Measurements from ENCODE around the gene GM2A.
A peak's percentile ranks its signal among the peaks of the same experiment; 100 is the strongest.

The GM2A gene

GRCh38 chr5:151252762-151253604, at the start of gene GM2A:
Gene GM2A, plus strand, starts transcription at chr5:151253185. Its CDS starts 32 bp downstream, at chr5:151253217.
- Histone ChIP-seq H3K36me3 (ENCODE audit: control insufficient read depth, insufficient read depth, low read length) (no peaks in the 10 kb centered on the region), H3K9ac (ENCODE audit: low read length) (peak within 1 kb of the TSS; percentile 68), H3K4me1 (ENCODE audit: control insufficient read depth, insufficient read depth, low read length) (peaks cover 9% of the 10 kb centered on the region)

GRCh38 chr5:151204051-151204450, 48.9 kb upstream of the GM2A start:
- no peak overlapping the region for H3K9ac ChIP-seq (ENCODE audit: low read length)
- no peak overlapping the region for H3K4me3 ChIP-seq (ENCODE audit: low read length)
- H3K9me3 ChIP-seq (ENCODE audit: control insufficient read depth, low read length) = no peaks in the 10 kb centered on the region
- H3K36me3 ChIP-seq (ENCODE audit: control insufficient read depth, insufficient read depth, low read length) = no peaks in the 10 kb centered on the region
- H3K4me1 ChIP-seq (ENCODE audit: control insufficient read depth, insufficient read depth, low read length) = no peaks in the 10 kb centered on the region
- H3K27me3 ChIP-seq (ENCODE audit: control insufficient read depth, insufficient read depth, low read length) = no peaks in the 10 kb centered on the region

More at GRCh38 chr5:151252762-151253604, at the start of gene GM2A:
- Histone ChIP-seq H3K9me3 (ENCODE audit: control insufficient read depth, low read length) (no peaks in the 10 kb centered on the region), H3K27me3 (ENCODE audit: control insufficient read depth, insufficient read depth, low read length) (no peaks in the 10 kb centered on the region), H3K4me3 (ENCODE audit: low read length) (peak within 1 kb of the TSS; percentile 90)

GRCh38 chr5:151205411-151205810, 47.6 kb upstream of the GM2A start:
- H3K9me3 ChIP-seq (ENCODE audit: control insufficient read depth, low read length) = no peaks in the 10 kb centered on the region
- no peaks in the 10 kb centered on the region for H3K4me1 ChIP-seq (ENCODE audit: control insufficient read depth, insufficient read depth, low read length)
- no peaks in the 10 kb centered on the region for H3K27me3 ChIP-seq (ENCODE audit: control insufficient read depth, insufficient read depth, low read length)
- no peak overlapping the region for H3K9ac ChIP-seq (ENCODE audit: low read length)
- no peak overlapping the region for H3K4me3 ChIP-seq (ENCODE audit: low read length)
- no peaks in the 10 kb centered on the region for H3K36me3 ChIP-seq (ENCODE audit: control insufficient read depth, insufficient read depth, low read length)

GRCh38 chr5:151208481-151208914, 44.5 kb upstream of the GM2A start:
- no peaks in the 10 kb centered on the region for H3K4me1 ChIP-seq (ENCODE audit: control insufficient read depth, insufficient read depth, low read length)
- no peaks in the 10 kb centered on the region for H3K27me3 ChIP-seq (ENCODE audit: control insufficient read depth, insufficient read depth, low read length)
- no peaks in the 10 kb centered on the region for H3K36me3 ChIP-seq (ENCODE audit: control insufficient read depth, insufficient read depth, low read length)
- no peak overlapping the region for H3K9ac ChIP-seq (ENCODE audit: low read length)
- no peaks in the 10 kb centered on the region for H3K9me3 ChIP-seq (ENCODE audit: control insufficient read depth, low read length)
- H3K4me3 ChIP-seq (ENCODE audit: low read length) = no peak overlapping the region

GRCh38 chr5:151212406-151212798, 40.6 kb upstream of the GM2A start:
- H3K36me3 ChIP-seq (ENCODE audit: control insufficient read depth, insufficient read depth, low read length) = no peaks in the 10 kb centered on the region
- peaks cover 7% of the 10 kb centered on the region for H3K4me1 ChIP-seq (ENCODE audit: control insufficient read depth, insufficient read depth, low read length)
- no peaks in the 10 kb centered on the region for H3K27me3 ChIP-seq (ENCODE audit: control insufficient read depth, insufficient read depth, low read length)
- H3K4me3 ChIP-seq (ENCODE audit: low read length) = no peak overlapping the region
- H3K9ac ChIP-seq (ENCODE audit: low read length) = no peak overlapping the region
- H3K9me3 ChIP-seq (ENCODE audit: control insufficient read depth, low read length) = no peaks in the 10 kb centered on the region

- H3K4me3 ChIP-seq (ENCODE audit: low read length) = no peak overlapping the region
- no peaks in the 10 kb centered on the region for H3K36me3 ChIP-seq (ENCODE audit: control insufficient read depth, insufficient read depth, low read length)
- H3K27me3 ChIP-seq (ENCODE audit: control insufficient read depth, insufficient read depth, low read length) = no peaks in the 10 kb centered on the region
- H3K9ac ChIP-seq (ENCODE audit: low read length) = no peak overlapping the region
- no peaks in the 10 kb centered on the region for H3K9me3 ChIP-seq (ENCODE audit: control insufficient read depth, low read length)
- H3K4me1 ChIP-seq (ENCODE audit: control insufficient read depth, insufficient read depth, low read length) = peaks cover 7% of the 10 kb centered on the region
Measured at GRCh38 chr5:151213803-151214613, 39.0 kb upstream of the GM2A start.

- Histone ChIP-seq H3K9ac (ENCODE audit: low read length) (no peak overlapping the region), H3K4me1 (ENCODE audit: control insufficient read depth, insufficient read depth, low read length) (peaks cover 7% of the 10 kb centered on the region), H3K9me3 (ENCODE audit: control insufficient read depth, low read length) (no peaks in the 10 kb centered on the region), H3K36me3 (ENCODE audit: control insufficient read depth, insufficient read depth, low read length) (no peaks in the 10 kb centered on the region), H3K27me3 (ENCODE audit: control insufficient read depth, insufficient read depth, low read length) (no peaks in the 10 kb centered on the region), H3K4me3 (ENCODE audit: low read length) (no peak overlapping the region)
Measured at GRCh38 chr5:151214614-151215545, 38.1 kb upstream of the GM2A start.

GRCh38 chr5:151215546-151215880, 37.5 kb upstream of the GM2A start:
- Histone ChIP-seq H3K9me3 (ENCODE audit: control insufficient read depth, low read length) (no peaks in the 10 kb centered on the region), H3K36me3 (ENCODE audit: control insufficient read depth, insufficient read depth, low read length) (no peaks in the 10 kb centered on the region), H3K27me3 (ENCODE audit: control insufficient read depth, insufficient read depth, low read length) (no peaks in the 10 kb centered on the region), H3K4me1 (ENCODE audit: control insufficient read depth, insufficient read depth, low read length) (peaks cover 7% of the 10 kb centered on the region), H3K9ac (ENCODE audit: low read length) (no peak overlapping the region), H3K4me3 (ENCODE audit: low read length) (no peak overlapping the region)

- no peaks in the 10 kb centered on the region for H3K9me3 ChIP-seq (ENCODE audit: control insufficient read depth, low read length)
- peaks cover 7% of the 10 kb centered on the region for H3K4me1 ChIP-seq (ENCODE audit: control insufficient read depth, insufficient read depth, low read length)
- H3K27me3 ChIP-seq (ENCODE audit: control insufficient read depth, insufficient read depth, low read length) = no peaks in the 10 kb centered on the region
- no peak overlapping the region for H3K9ac ChIP-seq (ENCODE audit: low read length)
- no peak overlapping the region for H3K4me3 ChIP-seq (ENCODE audit: low read length)
- H3K36me3 ChIP-seq (ENCODE audit: control insufficient read depth, insufficient read depth, low read length) = no peaks in the 10 kb centered on the region
Measured at GRCh38 chr5:151216781-151217180, 36.2 kb upstream of the GM2A start.

- H3K4me3 ChIP-seq (ENCODE audit: low read length) = no peak overlapping the region
- peaks cover 19% of the 10 kb centered on the region for H3K4me1 ChIP-seq (ENCODE audit: control insufficient read depth, insufficient read depth, low read length)
- no peaks in the 10 kb centered on the region for H3K9me3 ChIP-seq (ENCODE audit: control insufficient read depth, low read length)
- H3K27me3 ChIP-seq (ENCODE audit: control insufficient read depth, insufficient read depth, low read length) = no peaks in the 10 kb centered on the region
- no peaks in the 10 kb centered on the region for H3K36me3 ChIP-seq (ENCODE audit: control insufficient read depth, insufficient read depth, low read length)
- H3K9ac ChIP-seq (ENCODE audit: low read length) = no peak overlapping the region
Measured at GRCh38 chr5:151218177-151218576, 34.8 kb upstream of the GM2A start.

GRCh38 chr5:151219138-151219537, 33.8 kb upstream of the GM2A start:
- Histone ChIP-seq H3K9ac (ENCODE audit: low read length) (no peak overlapping the region), H3K9me3 (ENCODE audit: control insufficient read depth, low read length) (no peaks in the 10 kb centered on the region), H3K4me1 (ENCODE audit: control insufficient read depth, insufficient read depth, low read length) (peaks cover 15% of the 10 kb centered on the region), H3K36me3 (ENCODE audit: control insufficient read depth, insufficient read depth, low read length) (no peaks in the 10 kb centered on the region), H3K4me3 (ENCODE audit: low read length) (no peak overlapping the region), H3K27me3 (ENCODE audit: control insufficient read depth, insufficient read depth, low read length) (no peaks in the 10 kb centered on the region)

All from mucosa of stomach (tissue), 1 donor.